Neural crest cell (in vitro differentiated cells): ENCODE results near the gene CGA. TPM values are rescaled to one million over a fixed set of nuclear protein-coding genes. Genes with fewer than 3 reads are reported as not detected.

Experiments
- DNase-seq: peaks from one replicate; pipeline ENCODE4 v3.0.0; 2021; ENCODE audit warnings: low read depth, mixed read lengths, low spot score
- H3K27ac Mint-ChIP-seq: one replicate; pipeline ENCODE4 v1.8.0; 2021; ENCODE audit warnings: mild to moderate bottlenecking, mixed read lengths; ENCODE audit not compliant: unreplicated experiment
- H3K27me3 Mint-ChIP-seq: 2 replicates; pipeline ENCODE4 v1.8.0; 2021; ENCODE audit warnings: low read depth, mild to moderate bottlenecking, mixed read lengths
- H3K36me3 Mint-ChIP-seq: 2 replicates; pipeline ENCODE4 v1.8.0; 2021; ENCODE audit warnings: low read depth, mild to moderate bottlenecking, mixed read lengths
- H3K4me1 Mint-ChIP-seq: 2 replicates; pipeline ENCODE4 v1.8.0; 2021; ENCODE audit warnings: mixed read lengths
- H3K4me3 Mint-ChIP-seq: one replicate; pipeline ENCODE4 v1.8.0; 2021; ENCODE audit warnings: mild to moderate bottlenecking, mixed read lengths
- H3K9me3 Mint-ChIP-seq: 2 replicates; pipeline ENCODE4 v1.8.0; 2021; ENCODE audit warnings: mixed read lengths
- total RNA-seq: library from RNA; stranded (reverse); gene quantifications from 2 replicates; pipeline ENCODE4 v1.2.1, GENCODE V29; 2021
- TF ChIP-seq, protein P1 (sequence below): fragments of 200-600 bp; sonication (generic); conservative IDR thresholded peaks from 2 replicates; pipeline ENCODE4 v1.5.0; 2021; ENCODE audit warnings: antibody characterized with exemption, mild to moderate bottlenecking

Gene CGA
- total RNA-seq, 1 donor from 2014 or later: not detected

DNA sequence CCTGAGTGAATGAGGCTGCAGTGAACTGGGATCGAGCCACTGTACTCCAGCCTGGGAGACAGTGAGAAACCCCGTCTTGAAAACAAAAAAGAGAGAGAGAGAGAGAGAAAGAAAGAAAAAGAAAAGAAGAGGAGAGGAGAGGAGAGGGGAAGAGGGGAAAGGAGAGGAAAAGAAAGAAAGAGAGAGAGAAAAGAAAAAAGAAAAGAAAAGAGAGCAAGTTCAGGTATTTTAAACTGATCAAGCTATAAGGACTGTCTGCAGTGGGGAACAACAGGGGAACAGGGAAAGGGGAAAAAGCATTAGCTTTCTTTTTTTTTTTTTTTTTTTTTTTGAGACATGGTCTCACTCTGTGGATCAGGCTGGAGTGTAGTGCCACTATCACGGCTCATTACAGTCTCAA is 2.5 kb downstream of the CGA start:
- Mint-ChIP-seq H3K4me1 (no peaks in the 10 kb centered on the region), H3K36me3 (no peaks in the 10 kb centered on the region), H3K27ac (no peak overlapping the region), H3K4me3 (no peak overlapping the region), H3K27me3 (peaks cover 11% of the 10 kb centered on the region), H3K9me3 (no peaks in the 10 kb centered on the region)
- no peak for DNase-seq
- TF ChIP-seq, protein P1, sequence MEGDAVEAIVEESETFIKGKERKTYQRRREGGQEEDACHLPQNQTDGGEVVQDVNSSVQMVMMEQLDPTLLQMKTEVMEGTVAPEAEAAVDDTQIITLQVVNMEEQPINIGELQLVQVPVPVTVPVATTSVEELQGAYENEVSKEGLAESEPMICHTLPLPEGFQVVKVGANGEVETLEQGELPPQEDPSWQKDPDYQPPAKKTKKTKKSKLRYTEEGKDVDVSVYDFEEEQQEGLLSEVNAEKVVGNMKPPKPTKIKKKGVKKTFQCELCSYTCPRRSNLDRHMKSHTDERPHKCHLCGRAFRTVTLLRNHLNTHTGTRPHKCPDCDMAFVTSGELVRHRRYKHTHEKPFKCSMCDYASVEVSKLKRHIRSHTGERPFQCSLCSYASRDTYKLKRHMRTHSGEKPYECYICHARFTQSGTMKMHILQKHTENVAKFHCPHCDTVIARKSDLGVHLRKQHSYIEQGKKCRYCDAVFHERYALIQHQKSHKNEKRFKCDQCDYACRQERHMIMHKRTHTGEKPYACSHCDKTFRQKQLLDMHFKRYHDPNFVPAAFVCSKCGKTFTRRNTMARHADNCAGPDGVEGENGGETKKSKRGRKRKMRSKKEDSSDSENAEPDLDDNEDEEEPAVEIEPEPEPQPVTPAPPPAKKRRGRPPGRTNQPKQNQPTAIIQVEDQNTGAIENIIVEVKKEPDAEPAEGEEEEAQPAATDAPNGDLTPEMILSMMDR: no peak

DNA sequence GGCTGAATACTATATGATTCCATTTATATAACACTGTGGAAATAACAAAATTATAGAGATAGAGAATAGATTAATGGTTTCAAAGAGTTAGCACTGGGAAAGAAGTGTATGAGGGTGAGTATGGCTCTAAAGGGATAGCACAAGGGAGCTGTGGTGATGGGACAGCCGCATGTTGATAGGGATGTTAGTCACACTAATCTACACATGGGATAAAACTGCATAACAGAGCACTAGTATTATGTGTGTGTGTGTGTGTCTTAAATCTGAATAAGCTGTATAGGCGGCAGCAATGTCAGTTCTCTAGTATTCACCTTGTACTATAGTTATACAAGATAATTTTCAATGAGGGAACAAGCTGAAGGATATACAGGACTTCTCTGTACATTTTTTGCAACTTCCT is 5.8 kb downstream of the CGA start:
- H3K9me3 Mint-ChIP-seq: no peaks in the 10 kb centered on the region
- H3K27ac Mint-ChIP-seq: no peak overlapping the region
- no peaks in the 10 kb centered on the region for H3K4me1 Mint-ChIP-seq
- peaks cover 8% of the 10 kb centered on the region for H3K27me3 Mint-ChIP-seq
- TF ChIP-seq, protein P1: no peak
- no peaks in the 10 kb centered on the region for H3K36me3 Mint-ChIP-seq
- no peak for DNase-seq
- H3K4me3 Mint-ChIP-seq: no peak overlapping the region

DNA sequence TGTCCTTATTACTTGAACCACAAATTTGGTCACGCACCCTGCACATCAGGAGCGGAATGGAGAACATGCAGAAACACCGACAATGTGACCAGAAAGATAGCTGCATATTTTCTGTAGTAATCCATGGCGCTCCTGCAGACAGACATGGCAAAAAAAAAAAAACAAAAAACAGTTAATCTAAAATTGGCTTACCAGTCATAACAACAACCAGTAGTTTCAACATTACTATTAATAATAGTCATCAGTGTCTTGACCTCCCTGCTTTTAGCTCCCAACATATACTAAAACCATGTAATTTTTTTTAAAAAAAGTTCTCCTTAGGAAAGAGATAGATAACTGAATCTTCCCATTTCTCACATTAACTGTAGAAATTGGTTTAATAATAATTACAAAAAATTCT is 6.8 kb downstream of the CGA start:
- Mint-ChIP-seq H3K27ac (no peak overlapping the region), H3K4me1 (no peaks in the 10 kb centered on the region), H3K36me3 (no peaks in the 10 kb centered on the region), H3K9me3 (no peaks in the 10 kb centered on the region), H3K27me3 (peaks cover 8% of the 10 kb centered on the region), H3K4me3 (no peak overlapping the region)
- DNase-seq: no peak
- TF ChIP-seq, protein P1: no peak

DNA sequence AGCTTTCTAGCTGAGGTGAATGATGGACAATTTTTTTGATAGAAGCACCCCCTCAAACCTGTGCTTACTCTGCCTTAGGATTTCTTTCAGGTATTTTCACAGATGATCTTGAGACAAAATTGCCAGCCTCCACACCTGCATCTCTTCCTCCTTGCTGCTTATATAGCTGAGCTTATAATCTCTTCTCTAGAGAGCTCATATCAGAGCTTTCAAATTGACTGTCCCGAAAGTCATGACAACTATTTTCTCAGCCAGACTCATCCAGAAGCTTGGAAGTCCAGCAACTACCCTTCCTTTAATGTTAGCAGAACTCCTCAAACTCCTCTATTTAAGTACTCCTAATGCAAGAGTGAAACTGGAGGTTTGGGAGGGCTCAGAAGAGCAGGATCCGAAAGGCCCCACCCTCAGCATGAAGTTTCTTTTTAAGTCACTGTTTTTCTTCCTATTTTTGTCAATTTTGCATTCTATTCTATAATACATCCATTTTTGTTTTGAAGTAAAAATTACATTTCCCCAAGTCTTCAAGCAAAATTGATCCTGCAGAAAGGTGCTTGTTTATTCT is 12.7 kb downstream of the CGA start:
- H3K36me3 Mint-ChIP-seq: no peaks in the 10 kb centered on the region
- no peaks in the 10 kb centered on the region for H3K4me1 Mint-ChIP-seq
- no peak overlapping the region for H3K27ac Mint-ChIP-seq
- TF ChIP-seq, protein P1: no peak
- no peak overlapping the region for H3K4me3 Mint-ChIP-seq
- H3K27me3 Mint-ChIP-seq: peaks cover 16% of the 10 kb centered on the region
- H3K9me3 Mint-ChIP-seq: no peaks in the 10 kb centered on the region
- DNase-seq: no peak

DNA sequence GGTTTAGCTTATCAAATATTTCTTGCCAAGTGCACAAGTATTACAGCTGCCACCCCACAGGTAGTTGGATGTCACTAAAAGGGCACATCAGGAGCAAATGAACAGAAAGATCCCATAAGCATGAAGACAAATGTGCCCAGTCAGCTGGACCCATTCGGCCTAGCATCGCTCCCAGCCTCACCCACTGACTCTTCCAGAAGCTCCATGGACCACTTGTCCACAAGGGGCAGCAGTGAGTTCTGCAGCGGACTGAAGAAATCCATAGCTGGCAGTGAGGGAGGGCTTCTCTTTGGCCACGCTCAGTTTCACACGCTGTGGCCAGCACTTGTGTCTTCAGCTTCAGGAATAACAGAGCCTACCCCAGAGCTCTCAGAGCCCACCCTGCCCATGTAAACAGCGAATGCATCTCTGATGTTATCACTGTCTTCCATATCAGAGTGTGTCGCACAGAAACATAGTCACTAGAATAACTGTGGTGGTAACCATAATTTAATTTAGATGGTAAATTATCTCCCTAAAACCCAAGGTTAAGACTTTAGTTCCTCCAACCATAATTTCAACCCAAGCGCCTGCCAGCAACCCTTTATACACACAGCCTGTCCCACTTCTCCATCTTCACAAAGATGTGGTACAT is 15.8 kb downstream of the CGA start:
- H3K27ac Mint-ChIP-seq: no peak overlapping the region
- no peaks in the 10 kb centered on the region for H3K9me3 Mint-ChIP-seq
- H3K4me3 Mint-ChIP-seq: no peak overlapping the region
- DNase-seq: peak; percentile 82
- no peaks in the 10 kb centered on the region for H3K36me3 Mint-ChIP-seq
- TF ChIP-seq, protein P1: peak; percentile 87
- H3K4me1 Mint-ChIP-seq: no peaks in the 10 kb centered on the region
- peaks cover 14% of the 10 kb centered on the region for H3K27me3 Mint-ChIP-seq
